Neutrophil (primary cell): Measurements from ENCODE around the gene PLG.
"Not testable (repeated sequence)": the region's sequence is repeated elsewhere in the genome, so short reads cannot be mapped to it uniquely, and the experiment has no call there.

Experiments
- H3K27ac ChIP-seq: fragments of 200-600 bp; sonication (generic); 2 replicates; pipeline ENCODE4 v1.5.1; 2016; ENCODE audit warnings: mild to moderate bottlenecking, moderate library complexity
- H3K27me3 ChIP-seq: fragments of 200-600 bp; sonication (generic); 2 replicates; pipeline ENCODE4 v1.6.0; 2016; ENCODE audit warnings: mild to moderate bottlenecking
- H3K36me3 ChIP-seq: fragments of 200-600 bp; sonication (generic); 2 replicates; pipeline ENCODE4 v1.5.1; 2017
- H3K4me1 ChIP-seq, 2 experiments: fragments of 200-600 bp in 1 of 2; sonication (generic) in 1 of 2; 1 replicate in 1 of 2; 2 replicates in 1 of 2; pipeline versions ENCODE4 v1.5.1 to v1.6.1; 2013 to 2016; ENCODE audit warnings: low read depth in 1 of 2, low read length in 1 of 2, mild to moderate bottlenecking in 1 of 2, moderate library complexity in 1 of 2; ENCODE audit not compliant: control insufficient read depth in 1 of 2, insufficient read depth in 1 of 2
- H3K4me3 ChIP-seq, 2 experiments: fragments of 200-600 bp in 1 of 2; sonication (generic) in 1 of 2; 1 replicate in 1 of 2; 2 replicates in 1 of 2; pipeline ENCODE4 v1.5.1; 2013 to 2016; ENCODE audit warnings: low read depth in 1 of 2, low read length in 1 of 2, mild to moderate bottlenecking in 1 of 2, moderate library complexity in 1 of 2
- H3K9me3 ChIP-seq: fragments of 200-600 bp; sonication (generic); 2 replicates; pipeline ENCODE4 v1.5.1; 2016
- TF ChIP-seq, protein P1 (sequence below): fragments of 200-600 bp; sonication (generic); IDR thresholded peaks from 2 replicates; pipeline ENCODE4 v1.5.1; 2016; ENCODE audit warnings: antibody characterized with exemption

PLG gene

DNA sequence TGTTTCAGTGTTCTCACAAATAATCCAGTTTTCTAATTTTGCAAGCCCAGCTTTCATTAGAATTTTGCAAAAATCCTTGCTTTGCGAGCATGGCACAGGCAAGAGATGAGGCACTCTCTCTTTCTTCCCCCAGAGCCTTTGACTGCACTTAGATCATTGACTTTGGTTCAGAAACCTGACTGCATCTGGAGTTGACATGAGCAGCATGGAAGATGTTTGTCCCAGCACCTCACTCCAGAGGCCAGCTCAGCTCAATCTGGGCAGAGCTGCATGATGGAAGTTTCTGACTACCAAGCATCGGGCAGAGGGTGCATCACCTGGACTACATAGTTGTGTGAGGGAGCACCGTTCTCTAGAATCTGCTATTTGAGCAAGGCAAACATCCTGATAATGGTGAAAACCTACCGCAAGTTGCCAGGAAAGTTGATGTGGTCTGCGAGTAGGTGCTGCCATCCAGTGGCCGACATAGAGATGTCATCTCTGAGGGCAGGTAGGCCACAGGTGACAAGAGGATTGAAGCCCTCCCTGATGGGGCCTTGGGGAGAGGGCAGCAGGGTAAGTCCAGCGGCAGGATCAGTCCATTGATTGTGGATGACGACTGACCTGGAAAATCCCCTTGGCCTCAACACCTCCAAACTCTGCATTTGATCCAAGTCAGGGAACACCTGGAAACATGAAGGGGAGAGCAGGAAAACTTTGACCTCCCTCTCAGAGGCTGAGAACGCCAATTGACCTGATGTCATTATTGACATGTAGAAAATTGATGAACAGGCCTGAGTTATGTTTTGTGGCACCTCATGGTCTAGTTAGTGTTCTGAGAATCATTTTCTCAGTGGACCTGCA is 34.2 kb upstream of the PLG start:
- Histone ChIP-seq H3K4me1 (no peaks in the 10 kb centered on the region), H3K9me3 (no peaks in the 10 kb centered on the region), H3K36me3 (no peaks in the 10 kb centered on the region), H3K27me3 (no peaks in the 10 kb centered on the region), H3K27ac (no peak overlapping the region), H3K4me3 (no peak overlapping the region)
- TF ChIP-seq, protein P1, sequence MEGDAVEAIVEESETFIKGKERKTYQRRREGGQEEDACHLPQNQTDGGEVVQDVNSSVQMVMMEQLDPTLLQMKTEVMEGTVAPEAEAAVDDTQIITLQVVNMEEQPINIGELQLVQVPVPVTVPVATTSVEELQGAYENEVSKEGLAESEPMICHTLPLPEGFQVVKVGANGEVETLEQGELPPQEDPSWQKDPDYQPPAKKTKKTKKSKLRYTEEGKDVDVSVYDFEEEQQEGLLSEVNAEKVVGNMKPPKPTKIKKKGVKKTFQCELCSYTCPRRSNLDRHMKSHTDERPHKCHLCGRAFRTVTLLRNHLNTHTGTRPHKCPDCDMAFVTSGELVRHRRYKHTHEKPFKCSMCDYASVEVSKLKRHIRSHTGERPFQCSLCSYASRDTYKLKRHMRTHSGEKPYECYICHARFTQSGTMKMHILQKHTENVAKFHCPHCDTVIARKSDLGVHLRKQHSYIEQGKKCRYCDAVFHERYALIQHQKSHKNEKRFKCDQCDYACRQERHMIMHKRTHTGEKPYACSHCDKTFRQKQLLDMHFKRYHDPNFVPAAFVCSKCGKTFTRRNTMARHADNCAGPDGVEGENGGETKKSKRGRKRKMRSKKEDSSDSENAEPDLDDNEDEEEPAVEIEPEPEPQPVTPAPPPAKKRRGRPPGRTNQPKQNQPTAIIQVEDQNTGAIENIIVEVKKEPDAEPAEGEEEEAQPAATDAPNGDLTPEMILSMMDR = no peak

DNA sequence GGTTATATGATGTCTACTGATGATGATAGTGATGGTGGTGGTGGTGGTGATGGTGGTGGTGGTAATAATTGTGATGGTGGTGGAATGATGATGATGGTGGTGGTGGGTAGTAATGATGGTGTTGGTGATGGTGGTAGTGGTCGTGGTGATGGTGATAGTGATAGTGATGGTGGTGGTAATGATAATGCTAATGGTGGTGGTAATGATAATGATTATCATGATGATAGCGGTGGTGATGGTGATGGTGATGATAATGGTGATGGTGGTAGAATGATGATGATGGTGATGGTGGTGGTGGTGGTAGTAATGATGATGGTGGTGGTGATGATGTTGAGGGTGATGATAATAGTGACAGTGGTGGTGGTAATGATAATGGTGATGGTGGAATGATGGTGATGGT is 33.5 kb upstream of the PLG start:
- Histone ChIP-seq H3K9me3 (no peaks in the 10 kb centered on the region), H3K27ac (no peak overlapping the region), H3K27me3 (no peaks in the 10 kb centered on the region), H3K4me3 (no peak overlapping the region), H3K4me1 (no peaks in the 10 kb centered on the region), H3K36me3 (no peaks in the 10 kb centered on the region)
- TF ChIP-seq, protein P1 = no peak

DNA sequence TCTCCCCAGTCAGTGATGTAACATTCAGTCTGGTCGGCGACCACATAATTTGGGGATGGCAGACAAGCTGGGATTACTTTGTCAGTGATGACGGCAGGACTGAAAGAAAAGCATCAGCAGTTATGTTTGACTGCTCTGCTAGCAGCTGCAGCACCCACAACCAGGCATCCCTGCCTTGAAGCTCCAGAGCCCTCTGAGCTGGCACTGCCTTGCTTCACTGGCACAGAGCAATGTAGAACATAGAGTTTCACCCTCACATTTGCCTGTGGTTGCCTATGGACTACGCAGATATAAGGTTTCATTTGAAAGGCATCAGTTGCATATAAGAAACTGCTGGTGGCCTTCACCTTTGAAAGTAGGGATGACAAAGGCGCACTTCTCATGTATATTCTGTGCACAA is 25.6 kb upstream of the PLG start:
- H3K27me3 ChIP-seq = peaks cover 14% of the 10 kb centered on the region
- H3K36me3 ChIP-seq, H3K27ac ChIP-seq, H3K9me3 ChIP-seq, H3K4me1 ChIP-seq, H3K4me3 ChIP-seq: not testable (repeated sequence)

DNA sequence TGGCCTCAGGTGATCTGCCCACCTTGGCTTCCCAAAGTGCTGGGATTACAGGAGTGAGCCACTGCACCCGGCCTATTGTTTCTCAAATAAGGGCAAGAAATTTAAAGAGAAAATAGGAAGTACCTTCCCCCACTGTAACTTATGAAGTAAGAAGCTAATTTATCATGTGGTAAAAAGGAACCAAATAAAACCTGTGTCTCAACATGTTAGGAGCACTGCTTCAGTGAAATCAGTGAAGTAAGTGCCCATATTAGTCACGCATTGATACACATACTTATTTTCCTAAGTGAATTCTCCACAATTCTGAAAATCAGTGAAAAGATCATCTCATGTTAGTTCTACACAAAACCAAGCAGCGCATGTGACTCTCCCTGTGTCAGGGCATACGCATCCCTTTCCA is 23.8 kb upstream of the PLG start:
- H3K36me3 ChIP-seq = no peaks in the 10 kb centered on the region
- TF ChIP-seq, protein P1 = no peak
- H3K4me1 ChIP-seq = no peaks in the 10 kb centered on the region
- peaks cover 14% of the 10 kb centered on the region for H3K27me3 ChIP-seq
- H3K9me3 ChIP-seq = no peaks in the 10 kb centered on the region
- H3K4me3 ChIP-seq = no peak overlapping the region
- H3K27ac ChIP-seq = no peak overlapping the region

DNA sequence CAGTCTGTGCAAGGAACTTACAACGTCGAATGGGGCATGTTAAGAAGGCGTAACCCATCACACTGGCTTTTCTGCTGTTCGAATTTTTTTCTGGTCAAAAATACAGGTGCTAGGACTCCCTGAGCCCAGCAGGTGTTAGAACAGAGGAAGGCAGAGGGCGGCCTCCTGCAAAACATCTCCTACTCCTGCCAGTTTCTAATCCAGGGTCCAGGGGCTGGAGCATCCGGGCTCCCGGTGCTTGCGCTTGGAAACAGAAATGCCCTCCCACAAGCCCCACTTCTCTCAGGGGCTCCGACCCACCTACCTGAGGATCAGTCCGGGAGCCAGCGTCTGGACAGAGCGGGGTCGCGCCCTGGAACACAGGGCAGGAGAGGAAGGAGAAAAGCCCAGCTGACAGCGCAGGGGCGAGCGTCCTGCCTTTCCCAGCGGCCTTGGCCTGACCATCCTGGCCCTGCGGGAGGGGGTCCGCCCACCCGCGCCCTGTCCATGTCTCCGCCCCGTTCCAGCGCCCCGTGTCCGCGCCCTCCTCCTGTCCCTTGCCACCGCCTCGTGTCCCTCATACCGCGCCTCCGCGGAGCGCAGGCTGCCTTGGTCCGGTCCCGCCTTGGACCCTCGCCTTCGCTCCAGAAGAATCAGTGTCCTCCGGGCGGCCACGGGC is 23.2 kb upstream of the PLG start:
- H3K4me3 ChIP-seq = no peak overlapping the region
- TF ChIP-seq, protein P1 = no peak

DNA sequence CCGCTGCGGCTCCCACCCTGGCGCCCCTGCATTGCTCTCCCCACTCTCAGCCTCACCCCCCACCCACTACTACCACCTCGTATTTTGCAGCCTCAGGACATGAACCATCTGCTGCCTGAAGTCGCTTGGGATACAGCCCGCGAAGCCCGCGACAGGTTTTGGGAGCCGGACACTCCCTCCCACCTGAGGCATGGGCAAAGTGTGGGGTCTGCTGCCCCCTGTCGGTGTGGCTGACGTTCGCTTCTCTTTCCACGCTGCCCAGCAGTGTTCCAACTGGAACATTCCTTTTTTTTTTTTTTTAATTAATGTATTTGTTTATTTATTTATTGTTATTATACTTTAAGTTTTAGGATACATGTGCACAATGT is 22.7 kb upstream of the PLG start:
- H3K4me1 ChIP-seq = no peaks in the 10 kb centered on the region
- TF ChIP-seq, protein P1 = no peak
- H3K27ac ChIP-seq = no peak overlapping the region
- peaks cover 14% of the 10 kb centered on the region for H3K27me3 ChIP-seq
- H3K36me3 ChIP-seq = no peaks in the 10 kb centered on the region
- H3K9me3 ChIP-seq = no peaks in the 10 kb centered on the region
- no peak overlapping the region for H3K4me3 ChIP-seq

More for the DNA sequence above, 23.2 kb upstream of the PLG start:
- H3K27me3 ChIP-seq = peaks cover 14% of the 10 kb centered on the region
- H3K4me1 ChIP-seq = no peaks in the 10 kb centered on the region
- H3K27ac ChIP-seq = no peak overlapping the region
- H3K9me3 ChIP-seq = no peaks in the 10 kb centered on the region
- H3K36me3 ChIP-seq = no peaks in the 10 kb centered on the region

DNA sequence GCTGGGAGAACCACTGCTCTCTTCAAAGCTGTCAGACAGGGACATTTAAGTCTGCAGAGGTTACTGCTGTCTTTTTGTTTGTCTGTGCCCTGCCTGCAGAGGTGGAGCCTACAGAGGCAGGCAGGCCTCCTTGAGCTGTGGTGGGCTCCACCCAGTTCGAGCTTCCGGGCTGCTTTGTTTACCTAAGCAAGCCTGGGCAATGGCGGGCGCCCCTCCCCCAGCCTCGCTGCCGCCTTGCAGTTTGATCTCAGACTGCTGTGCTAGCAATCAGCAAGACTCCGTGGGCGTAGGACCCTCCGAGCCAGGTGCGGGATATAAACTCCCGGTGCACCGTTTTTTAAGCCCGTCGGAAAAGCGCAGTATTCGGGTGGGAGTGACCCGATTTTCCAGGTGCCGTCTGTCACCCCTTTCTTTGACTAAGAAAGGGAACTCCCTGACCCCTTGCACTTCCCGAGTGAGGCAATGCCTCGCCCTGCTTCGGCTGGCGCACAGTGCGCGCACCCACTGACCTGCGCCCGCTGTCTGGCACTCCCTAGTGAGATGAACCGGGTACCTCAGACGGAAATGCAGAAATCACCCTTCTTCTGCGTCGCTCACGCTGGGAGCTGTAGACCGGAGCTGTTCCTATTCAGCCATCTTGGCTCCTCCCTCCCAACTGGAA is 16.8 kb upstream of the PLG start:
- H3K4me1 ChIP-seq, H3K27ac ChIP-seq, H3K36me3 ChIP-seq, H3K4me3 ChIP-seq, H3K9me3 ChIP-seq, H3K27me3 ChIP-seq: not testable (repeated sequence)
